Measurements from ENCODE around the gene FGF6. TPM values are rescaled to one million over a fixed set of nuclear protein-coding genes. Genes with fewer than 3 reads are reported as not detected.
A peak's percentile ranks its signal among the peaks of the same experiment; 100 is the strongest.

FGF6 gene
- total RNA-seq, 1 donor from 2014 or later, result not detected

- Mint-ChIP-seq H3K27me3 (ENCODE audit: low read depth, unreplicated experiment) (peaks cover 4% of the 10 kb centered on the region), H3K4me3 (ENCODE audit: unreplicated experiment) (no peak overlapping the region), H3K4me1 (ENCODE audit: low read depth, unreplicated experiment) (peaks cover 9% of the 10 kb centered on the region), H3K9me3 (ENCODE audit: unreplicated experiment) (peaks cover 12% of the 10 kb centered on the region), H3K36me3 (ENCODE audit: low read depth, unreplicated experiment) (no peaks in the 10 kb centered on the region), H3K27ac (ENCODE audit: unreplicated experiment) (no peak overlapping the region)
- H3K36me3 ChIP-seq (ENCODE audit: insufficient read depth, low read length), result no peaks in the 10 kb centered on the region
- peaks cover 13% of the 10 kb centered on the region for H3K27me3 ChIP-seq (ENCODE audit: insufficient read depth, low read length)
- TF ChIP-seq EZH2 (IDR thresholded peaks at IDR 0.05; ENCODE audit: insufficient read depth, low read length) (no peak), CTCF (IDR thresholded peaks at IDR 0.05; ENCODE audit: insufficient read depth, low read depth, low read length) (no peak)
- no peaks in the 10 kb centered on the region for H3K9me3 ChIP-seq (ENCODE audit: insufficient read depth, low read depth, low read length)
- no peak overlapping the region for H2AFZ ChIP-seq (ENCODE audit: low read depth, low read length)
- no peaks in the 10 kb centered on the region for H4K20me1 ChIP-seq (ENCODE audit: insufficient read depth, low read length)
- no peaks in the 10 kb centered on the region for H3K79me2 ChIP-seq (ENCODE audit: insufficient read depth, low read length)
- DNase-seq (ENCODE audit: low read depth) (no peak), FAIRE-seq (no peak)
- H3K9ac ChIP-seq (ENCODE audit: low read length), result no peak overlapping the region
- no peak overlapping the region for H3K4me2 ChIP-seq (ENCODE audit: low read length)
- H3K27ac ChIP-seq (ENCODE audit: low read depth, low read length), result no peak overlapping the region
- no peak overlapping the region for H3K4me3 ChIP-seq (ENCODE audit: insufficient read depth, low read depth, low read length)
- H3K4me1 ChIP-seq (ENCODE audit: insufficient read depth, low read length), result no peaks in the 10 kb centered on the region
Measured at GRCh38 chr12:4454315-4454860, 8.8 kb upstream of the FGF6 start.

GRCh38 chr12:4451694-4452093 is 6.1 kb upstream of the FGF6 start:
- Mint-ChIP-seq H3K36me3 (ENCODE audit: low read depth, unreplicated experiment) (no peaks in the 10 kb centered on the region), H3K9me3 (ENCODE audit: unreplicated experiment) (peaks cover 12% of the 10 kb centered on the region), H3K27ac (ENCODE audit: unreplicated experiment) (no peak overlapping the region), H3K4me3 (ENCODE audit: unreplicated experiment) (no peak overlapping the region), H3K4me1 (ENCODE audit: low read depth, unreplicated experiment) (peaks cover 9% of the 10 kb centered on the region), H3K27me3 (ENCODE audit: low read depth, unreplicated experiment) (peaks cover 15% of the 10 kb centered on the region)
- H3K4me1 ChIP-seq (ENCODE audit: insufficient read depth, low read length), result no peaks in the 10 kb centered on the region
- peaks cover 13% of the 10 kb centered on the region for H3K27me3 ChIP-seq (ENCODE audit: insufficient read depth, low read length)
- no peak overlapping the region for H3K27ac ChIP-seq (ENCODE audit: low read depth, low read length)
- H3K9ac ChIP-seq (ENCODE audit: low read length), result no peak overlapping the region
- H2AFZ ChIP-seq (ENCODE audit: low read depth, low read length), result no peak overlapping the region
- FAIRE-seq, result no peak
- H3K4me3 ChIP-seq (ENCODE audit: insufficient read depth, low read depth, low read length), result no peak overlapping the region
- no peaks in the 10 kb centered on the region for H4K20me1 ChIP-seq (ENCODE audit: insufficient read depth, low read length)
- TF ChIP-seq CTCF (IDR thresholded peaks at IDR 0.05; ENCODE audit: insufficient read depth, low read depth, low read length) (no peak), EZH2 (IDR thresholded peaks at IDR 0.05; ENCODE audit: insufficient read depth, low read length) (no peak)
- no peaks in the 10 kb centered on the region for H3K79me2 ChIP-seq (ENCODE audit: insufficient read depth, low read length)
- H3K4me2 ChIP-seq (ENCODE audit: low read length), result no peak overlapping the region
- H3K36me3 ChIP-seq (ENCODE audit: insufficient read depth, low read length), result no peaks in the 10 kb centered on the region
- no peak for DNase-seq (ENCODE audit: low read depth)
- no peaks in the 10 kb centered on the region for H3K9me3 ChIP-seq (ENCODE audit: insufficient read depth, low read depth, low read length)

GRCh38 chr12:4450551-4451112 is 5.0 kb upstream of the FGF6 start:
- H3K27ac Mint-ChIP-seq (ENCODE audit: unreplicated experiment), result peak overlapping the region; percentile 6
- Histone ChIP-seq H3K27me3 (ENCODE audit: insufficient read depth, low read length) (peaks cover 13% of the 10 kb centered on the region), H3K36me3 (ENCODE audit: insufficient read depth, low read length) (no peaks in the 10 kb centered on the region), H3K9me3 (ENCODE audit: insufficient read depth, low read depth, low read length) (no peaks in the 10 kb centered on the region), H3K4me1 (ENCODE audit: insufficient read depth, low read length) (no peaks in the 10 kb centered on the region), H3K4me2 (ENCODE audit: low read length) (no peak overlapping the region), H3K4me3 (ENCODE audit: insufficient read depth, low read depth, low read length) (no peak overlapping the region), H2AFZ (ENCODE audit: low read depth, low read length) (no peak overlapping the region), H3K79me2 (ENCODE audit: insufficient read depth, low read length) (no peaks in the 10 kb centered on the region), H3K9ac (ENCODE audit: low read length) (no peak overlapping the region), H4K20me1 (ENCODE audit: insufficient read depth, low read length) (no peaks in the 10 kb centered on the region), H3K27ac (ENCODE audit: low read depth, low read length) (no peak overlapping the region)
- no peak for DNase-seq (ENCODE audit: low read depth)
- no peak for TF ChIP-seq EZH2 (IDR thresholded peaks at IDR 0.05; ENCODE audit: insufficient read depth, low read length)
- no peak for TF ChIP-seq CTCF (IDR thresholded peaks at IDR 0.05; ENCODE audit: insufficient read depth, low read depth, low read length)
- no peaks in the 10 kb centered on the region for H3K36me3 Mint-ChIP-seq (ENCODE audit: low read depth, unreplicated experiment)
- peaks cover 19% of the 10 kb centered on the region for H3K27me3 Mint-ChIP-seq (ENCODE audit: low read depth, unreplicated experiment)
- FAIRE-seq, result no peak
- peaks cover 12% of the 10 kb centered on the region for H3K9me3 Mint-ChIP-seq (ENCODE audit: unreplicated experiment)
- peaks cover 9% of the 10 kb centered on the region for H3K4me1 Mint-ChIP-seq (ENCODE audit: low read depth, unreplicated experiment)
- no peak overlapping the region for H3K4me3 Mint-ChIP-seq (ENCODE audit: unreplicated experiment)
